ENCODE results near the gene DNAI1. TPM values are rescaled to one million over a fixed set of nuclear protein-coding genes. Genes with fewer than 3 reads are reported as not detected.

DNAI1 gene
- total RNA-seq, 4 donors from 2014 or later, result not detected

- Histone ChIP-seq H3K9me3 (no peaks in the 10 kb centered on the region), H3K4me3 (peak overlapping the region in 1 of 4 donors; percentile 25), H3K4me1 (peaks cover 0 to 22% (median 0%) of the 10 kb centered on the region in 3 donors), H3K27me3 (peaks cover 0 to 76% (median 3%) of the 10 kb centered on the region in 4 donors), H3K27ac (peak overlapping the region in 1 of 4 donors; percentile 21), H3K36me3 (no peaks in the 10 kb centered on the region)
- intact Hi-C loops (cut with DNase I), result no loop called here
- no peak for DNase-seq
- WGBS, 2 donors, result 19 to 20% methylated on average over 3 to 5 of the region's 21 CpGs
- TF ChIP-seq CTCF (IDR thresholded peaks at IDR 0.05), result no peak
- no peak for TF ChIP-seq POLR2A (IDR thresholded peaks at IDR 0.05)
Measured at GRCh38 chr9:34559624-34560455, 101.2 kb downstream of the DNAI1 start.

GRCh38 chr9:34560599-34561214 is 102.1 kb downstream of the DNAI1 start:
- WGBS, 2 donors, result 71 to 79% methylated on average over 10 to 16 of the region's 21 CpGs
- Histone ChIP-seq H3K4me1 (peaks cover 0 to 19% (median 0%) of the 10 kb centered on the region in 3 donors), H3K27me3 (peaks cover 0 to 73% (median 3%) of the 10 kb centered on the region in 4 donors), H3K9me3 (no peaks in the 10 kb centered on the region), H3K27ac (no peak overlapping the region), H3K4me3 (no peak overlapping the region), H3K36me3 (no peaks in the 10 kb centered on the region)
- DNase-seq, result no peak
- intact Hi-C loops (cut with DNase I), result no loop called here
- TF ChIP-seq CTCF (IDR thresholded peaks at IDR 0.05), result no peak
- no peak for TF ChIP-seq POLR2A (IDR thresholded peaks at IDR 0.05)

- peaks cover 0 to 19% (median 0%) of the 10 kb centered on the region in 3 donors for H3K4me1 ChIP-seq
- no peak overlapping the region for H3K27ac ChIP-seq
- no peak for DNase-seq
- peaks cover 0 to 82% (median 3%) of the 10 kb centered on the region in 4 donors for H3K27me3 ChIP-seq
- no peak overlapping the region for H3K4me3 ChIP-seq
- H3K36me3 ChIP-seq, result no peaks in the 10 kb centered on the region
- intact Hi-C loops (cut with DNase I), result no loop called here
- no peaks in the 10 kb centered on the region for H3K9me3 ChIP-seq
- TF ChIP-seq POLR2A (IDR thresholded peaks at IDR 0.05) (no peak), CTCF (IDR thresholded peaks at IDR 0.05) (peak in 4 of 6 experiments; percentile 20 to 54 (median 32))
- WGBS, 2 donors, result 67 to 80% methylated on average over 5 to 6 of the region's 7 CpGs
Measured at GRCh38 chr9:34562135-34562745, 103.6 kb downstream of the DNAI1 start.

- Histone ChIP-seq H3K27ac (no peak overlapping the region), H3K36me3 (no peaks in the 10 kb centered on the region), H3K4me3 (no peak overlapping the region), H3K9me3 (no peaks in the 10 kb centered on the region), H3K4me1 (peaks cover 0 to 19% (median 0%) of the 10 kb centered on the region in 3 donors), H3K27me3 (peaks cover 0 to 82% (median 3%) of the 10 kb centered on the region in 4 donors)
- intact Hi-C loops (cut with DNase I), result no loop called here
- WGBS, 2 donors, result 54 to 65% methylated on average over 5 of the region's 5 CpGs
- TF ChIP-seq POLR2A (IDR thresholded peaks at IDR 0.05) (no peak), CTCF (IDR thresholded peaks at IDR 0.05) (no peak)
- DNase-seq, result no peak
Measured at GRCh38 chr9:34563262-34563661, 104.7 kb downstream of the DNAI1 start.

Measured in esophagus squamous epithelium (tissue), 5 donors.